ENCODE measurements around the gene KIAA1614. TPM values are rescaled to one million over a fixed set of nuclear protein-coding genes. Genes with fewer than 3 reads are reported as not detected.

The KIAA1614 gene
- total RNA-seq, 1 donor from 2014 or later: 0.79 TPM

DNA sequence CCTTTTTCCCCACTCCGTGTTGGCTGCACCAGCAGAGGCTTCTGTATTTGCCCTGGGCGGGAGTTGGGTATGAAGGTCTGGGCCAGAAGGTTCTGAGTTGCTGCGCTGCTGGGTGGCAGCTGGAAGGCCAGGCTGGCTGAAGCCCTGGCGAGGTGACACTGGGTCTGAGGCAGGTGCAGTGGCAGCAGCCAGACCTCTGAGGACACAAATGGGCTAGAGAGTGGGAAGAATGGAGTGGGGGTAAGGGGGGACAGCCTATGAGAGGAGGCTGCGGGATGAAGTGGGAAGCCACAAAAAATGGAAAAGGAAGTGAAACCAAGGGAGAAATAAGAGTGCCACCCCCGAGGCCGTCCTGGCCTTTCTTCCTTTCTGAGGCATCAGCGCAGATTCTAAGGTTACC, 56.7 kb downstream of the KIAA1614 start:
- Histone ChIP-seq H3K4me3 (ENCODE audit: low read depth, low read length) (no peak overlapping the region), H3K27me3 (ENCODE audit: control insufficient read depth, insufficient read depth, low read length) (no peaks in the 10 kb centered on the region), H3K36me3 (ENCODE audit: control insufficient read depth, insufficient read depth, low read length) (peaks cover 13% of the 10 kb centered on the region)
- DNase-seq (ENCODE audit: low read depth): no peak
- TF ChIP-seq, protein P1, sequence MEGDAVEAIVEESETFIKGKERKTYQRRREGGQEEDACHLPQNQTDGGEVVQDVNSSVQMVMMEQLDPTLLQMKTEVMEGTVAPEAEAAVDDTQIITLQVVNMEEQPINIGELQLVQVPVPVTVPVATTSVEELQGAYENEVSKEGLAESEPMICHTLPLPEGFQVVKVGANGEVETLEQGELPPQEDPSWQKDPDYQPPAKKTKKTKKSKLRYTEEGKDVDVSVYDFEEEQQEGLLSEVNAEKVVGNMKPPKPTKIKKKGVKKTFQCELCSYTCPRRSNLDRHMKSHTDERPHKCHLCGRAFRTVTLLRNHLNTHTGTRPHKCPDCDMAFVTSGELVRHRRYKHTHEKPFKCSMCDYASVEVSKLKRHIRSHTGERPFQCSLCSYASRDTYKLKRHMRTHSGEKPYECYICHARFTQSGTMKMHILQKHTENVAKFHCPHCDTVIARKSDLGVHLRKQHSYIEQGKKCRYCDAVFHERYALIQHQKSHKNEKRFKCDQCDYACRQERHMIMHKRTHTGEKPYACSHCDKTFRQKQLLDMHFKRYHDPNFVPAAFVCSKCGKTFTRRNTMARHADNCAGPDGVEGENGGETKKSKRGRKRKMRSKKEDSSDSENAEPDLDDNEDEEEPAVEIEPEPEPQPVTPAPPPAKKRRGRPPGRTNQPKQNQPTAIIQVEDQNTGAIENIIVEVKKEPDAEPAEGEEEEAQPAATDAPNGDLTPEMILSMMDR (IDR thresholded peaks at IDR 0.05; ENCODE audit: insufficient read depth, low read length, severe bottlenecking): no peak
- FAIRE-seq: no peak

DNA sequence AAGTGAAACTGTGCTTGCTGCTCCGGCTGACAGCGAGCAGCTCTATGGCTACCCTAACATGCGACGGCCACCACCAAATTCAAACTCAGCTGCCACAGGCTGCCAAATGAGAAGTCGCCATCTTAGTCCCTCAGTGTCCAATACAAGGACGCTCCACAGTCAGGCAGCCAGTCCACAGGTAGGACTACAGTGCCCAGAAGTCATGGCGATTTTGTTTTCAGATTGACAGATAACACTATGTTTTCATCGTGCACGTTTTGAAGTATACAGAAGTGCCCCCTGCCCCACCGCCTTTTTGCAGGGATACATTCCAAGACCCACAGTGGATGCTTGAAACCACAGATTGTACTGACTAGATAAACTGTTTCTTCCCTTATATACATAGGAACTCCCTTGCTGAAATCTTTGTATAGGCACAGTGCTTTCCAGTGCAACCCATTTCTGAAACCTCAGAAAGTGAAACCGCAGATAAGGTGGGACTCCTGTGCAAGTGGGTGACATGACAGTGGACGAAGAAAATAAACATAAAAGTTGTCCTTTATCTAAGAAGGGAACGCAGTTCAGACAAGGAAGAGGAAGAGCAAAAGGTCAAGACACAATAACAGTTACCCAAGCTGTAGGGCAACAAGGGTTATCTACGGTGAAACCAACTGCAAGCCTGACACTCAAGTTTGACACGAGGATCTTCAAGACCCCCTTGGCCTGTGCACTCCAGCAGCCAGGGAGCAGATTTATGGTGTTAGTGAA, 57.8 kb downstream of the KIAA1614 start:
- H3K27me3 ChIP-seq (ENCODE audit: control insufficient read depth, insufficient read depth, low read length): no peaks in the 10 kb centered on the region
- DNase-seq (ENCODE audit: low read depth): no peak
- H3K36me3 ChIP-seq (ENCODE audit: control insufficient read depth, insufficient read depth, low read length): peaks cover 15% of the 10 kb centered on the region
- H3K4me3 ChIP-seq (ENCODE audit: low read depth, low read length): no peak overlapping the region
- TF ChIP-seq, protein P1 (IDR thresholded peaks at IDR 0.05; ENCODE audit: insufficient read depth, low read length, severe bottlenecking): no peak
- FAIRE-seq: no peak

DNA sequence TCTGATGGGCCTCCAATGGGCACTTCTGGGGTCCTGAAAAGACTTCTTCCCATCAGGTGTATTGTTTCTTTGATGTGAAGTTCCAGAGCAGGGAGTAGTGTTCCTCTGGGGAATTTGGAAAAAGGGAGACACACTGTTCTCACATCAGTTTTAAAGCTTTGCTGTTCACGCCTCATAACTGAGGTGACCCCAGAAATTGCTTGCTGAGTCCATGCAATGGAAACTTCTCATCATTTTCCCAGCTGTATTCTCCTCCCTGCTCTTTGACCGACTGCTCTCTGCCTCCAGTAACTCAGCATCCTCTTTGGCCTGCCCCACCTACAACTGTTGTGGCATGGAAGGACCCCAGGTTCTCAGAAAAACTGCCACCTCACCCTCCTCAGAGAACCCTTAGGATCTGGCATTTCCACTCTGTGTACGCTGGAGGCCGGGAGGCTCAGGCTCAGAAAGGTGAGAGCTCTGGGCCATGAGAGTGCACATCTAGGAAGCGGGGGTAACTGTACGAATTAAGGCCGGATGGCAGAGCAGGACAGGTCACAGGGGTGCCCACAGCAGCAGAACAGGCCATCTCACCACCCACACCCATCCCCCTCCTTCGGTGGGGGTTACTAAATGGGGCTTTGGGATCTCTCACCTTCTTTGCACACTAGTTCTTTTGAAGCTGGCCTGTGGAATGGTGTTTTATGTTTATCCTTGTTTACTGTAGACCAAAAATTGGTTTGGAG, 58.7 kb downstream of the KIAA1614 start:
- DNase-seq (ENCODE audit: low read depth) (no peak), FAIRE-seq (no peak)
- H3K4me3 ChIP-seq (ENCODE audit: low read depth, low read length): no peak overlapping the region
- H3K27me3 ChIP-seq (ENCODE audit: control insufficient read depth, insufficient read depth, low read length): no peaks in the 10 kb centered on the region
- peaks cover 21% of the 10 kb centered on the region for H3K36me3 ChIP-seq (ENCODE audit: control insufficient read depth, insufficient read depth, low read length)
- TF ChIP-seq, protein P1 (IDR thresholded peaks at IDR 0.05; ENCODE audit: insufficient read depth, low read length, severe bottlenecking): no peak

DNA sequence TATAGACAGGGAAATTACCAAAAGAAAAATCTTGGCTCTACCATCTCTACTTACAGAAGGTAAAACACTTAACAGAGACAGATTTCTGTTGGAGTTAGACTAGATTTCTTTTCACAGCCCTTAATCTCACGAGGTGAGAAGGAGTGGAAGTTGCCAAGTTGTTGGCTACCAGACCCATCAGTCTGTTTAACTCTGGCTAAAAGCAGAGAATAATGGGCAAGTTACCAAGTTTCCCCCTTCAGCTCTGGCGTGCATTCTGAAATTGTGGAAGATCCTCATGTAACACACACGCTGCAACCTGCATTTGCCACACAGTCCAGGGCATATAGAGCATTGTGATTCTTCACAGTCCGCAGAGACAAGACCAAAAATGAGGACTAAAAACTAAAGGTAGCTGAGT, 60.7 kb downstream of the KIAA1614 start:
- H3K27me3 ChIP-seq (ENCODE audit: control insufficient read depth, insufficient read depth, low read length): no peaks in the 10 kb centered on the region
- H3K4me3 ChIP-seq (ENCODE audit: low read depth, low read length): no peak overlapping the region
- TF ChIP-seq, protein P1 (IDR thresholded peaks at IDR 0.05; ENCODE audit: insufficient read depth, low read length, severe bottlenecking): no peak
- H3K36me3 ChIP-seq (ENCODE audit: control insufficient read depth, insufficient read depth, low read length): peaks cover 24% of the 10 kb centered on the region
- DNase-seq (ENCODE audit: low read depth): no peak
- no peak for FAIRE-seq

DNA sequence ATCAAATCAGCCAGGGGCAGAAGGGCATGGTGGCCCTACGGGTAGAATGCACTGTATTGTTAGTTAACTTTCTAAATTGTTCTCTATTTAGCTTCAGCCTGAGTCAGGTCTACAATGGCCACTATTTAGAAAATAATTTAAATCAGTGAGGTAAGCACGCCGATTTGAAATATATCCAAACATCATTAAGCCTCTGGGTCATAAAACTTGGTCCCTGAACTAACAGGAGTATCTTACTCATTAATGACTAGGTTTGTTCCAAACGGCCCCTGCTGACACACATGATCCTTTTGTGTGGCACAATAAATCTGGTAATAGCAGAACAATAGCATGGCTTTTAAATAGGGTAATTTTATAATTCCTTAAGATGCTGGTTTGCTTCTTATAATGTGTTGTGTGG, 61.5 kb downstream of the KIAA1614 start:
- DNase-seq (ENCODE audit: low read depth): no peak
- Histone ChIP-seq H3K36me3 (ENCODE audit: control insufficient read depth, insufficient read depth, low read length) (peaks cover 24% of the 10 kb centered on the region), H3K4me3 (ENCODE audit: low read depth, low read length) (no peak overlapping the region), H3K27me3 (ENCODE audit: control insufficient read depth, insufficient read depth, low read length) (no peaks in the 10 kb centered on the region)
- FAIRE-seq: no peak
- TF ChIP-seq, protein P1 (IDR thresholded peaks at IDR 0.05; ENCODE audit: insufficient read depth, low read length, severe bottlenecking): no peak

Measured in bronchial epithelial cell (primary cell).